ENCODE measurements around the gene MNT.
"Not testable (repeated sequence)": the region's sequence is repeated elsewhere in the genome, so short reads cannot be mapped to it uniquely, and the experiment has no call there.

Gene MNT
- 51.0 to 60.9 (median 58.3) reads per million in 3 donors for total RNA-seq

GRCh38 chr17:2400877-2401425 lies at the start of gene MNT:
Gene MNT (minus strand): TSS chr17:2401060. CDS start chr17:2400712, 348 bp downstream.
- Histone ChIP-seq H3K9me3 (ENCODE audit: control insufficient read depth, low read length) (no peaks in the 10 kb centered on the region), H3K4me1 (ENCODE audit: control insufficient read depth, insufficient read depth, low read length, poor library complexity, severe bottlenecking) (peaks cover 39% of the 10 kb centered on the region)
- peak; percentile 91 to 94 (median 92) for DNase-seq

GRCh38 chr17:2450016-2450650 lies 49.3 kb upstream of the MNT start:
- Histone ChIP-seq H3K4me1 (ENCODE audit: control insufficient read depth, insufficient read depth, low read length, poor library complexity, severe bottlenecking) (no peaks in the 10 kb centered on the region), H3K4me3 (ENCODE audit: insufficient read depth, low read depth, low read length, poor library complexity, severe bottlenecking) (no peak overlapping the region), H3K9me3 (ENCODE audit: control insufficient read depth, low read length) (no peaks in the 10 kb centered on the region), H3K36me3 (ENCODE audit: control insufficient read depth, insufficient read depth, low read length) (peaks cover under 1% of the 10 kb centered on the region), H3K27ac (ENCODE audit: insufficient read depth, low read length, poor library complexity, severe bottlenecking) (no peak overlapping the region), H3K27me3 (replicated peaks; ENCODE audit: control insufficient read depth, insufficient read depth, low read length, poor library complexity, severe bottlenecking) (no peaks in the 10 kb centered on the region)
- no peak for DNase-seq

More at GRCh38 chr17:2400877-2401425, at the start of gene MNT:
- Histone ChIP-seq H3K27ac (ENCODE audit: insufficient read depth, low read length, poor library complexity, severe bottlenecking) (peak within 1 kb of the TSS; percentile 97), H3K36me3 (ENCODE audit: control insufficient read depth, insufficient read depth, low read length) (no peaks in the 10 kb centered on the region), H3K27me3 (replicated peaks; ENCODE audit: control insufficient read depth, insufficient read depth, low read length, poor library complexity, severe bottlenecking) (no peaks in the 10 kb centered on the region), H3K4me3 (ENCODE audit: insufficient read depth, low read depth, low read length, poor library complexity, severe bottlenecking) (peak within 1 kb of the TSS; percentile 98)

GRCh38 chr17:2449486-2449885 lies 48.6 kb upstream of the MNT start:
- Histone ChIP-seq H3K4me1 (ENCODE audit: control insufficient read depth, insufficient read depth, low read length, poor library complexity, severe bottlenecking) (no peaks in the 10 kb centered on the region), H3K27me3 (replicated peaks; ENCODE audit: control insufficient read depth, insufficient read depth, low read length, poor library complexity, severe bottlenecking) (no peaks in the 10 kb centered on the region), H3K9me3 (ENCODE audit: control insufficient read depth, low read length) (no peaks in the 10 kb centered on the region), H3K36me3 (ENCODE audit: control insufficient read depth, insufficient read depth, low read length) (no peaks in the 10 kb centered on the region), H3K4me3 (ENCODE audit: insufficient read depth, low read depth, low read length, poor library complexity, severe bottlenecking) (no peak overlapping the region), H3K27ac (ENCODE audit: insufficient read depth, low read length, poor library complexity, severe bottlenecking) (no peak overlapping the region)
- DNase-seq: no peak

- not testable (repeated sequence) for DNase-seq; H3K9me3 ChIP-seq (ENCODE audit: control insufficient read depth, low read length); H3K27me3 ChIP-seq (replicated peaks; ENCODE audit: control insufficient read depth, insufficient read depth, low read length, poor library complexity, severe bottlenecking); H3K36me3 ChIP-seq (ENCODE audit: control insufficient read depth, insufficient read depth, low read length); H3K4me1 ChIP-seq (ENCODE audit: control insufficient read depth, insufficient read depth, low read length, poor library complexity, severe bottlenecking); H3K4me3 ChIP-seq (ENCODE audit: insufficient read depth, low read depth, low read length, poor library complexity, severe bottlenecking); H3K27ac ChIP-seq (ENCODE audit: insufficient read depth, low read length, poor library complexity, severe bottlenecking)
Measured at GRCh38 chr17:2447479-2447878, 46.6 kb upstream of the MNT start.

- Histone ChIP-seq H3K4me1 (ENCODE audit: control insufficient read depth, insufficient read depth, low read length, poor library complexity, severe bottlenecking) (no peaks in the 10 kb centered on the region), H3K27ac (ENCODE audit: insufficient read depth, low read length, poor library complexity, severe bottlenecking) (no peak overlapping the region), H3K27me3 (replicated peaks; ENCODE audit: control insufficient read depth, insufficient read depth, low read length, poor library complexity, severe bottlenecking) (no peaks in the 10 kb centered on the region), H3K36me3 (ENCODE audit: control insufficient read depth, insufficient read depth, low read length) (peaks cover 6% of the 10 kb centered on the region), H3K4me3 (ENCODE audit: insufficient read depth, low read depth, low read length, poor library complexity, severe bottlenecking) (no peak overlapping the region), H3K9me3 (ENCODE audit: control insufficient read depth, low read length) (no peaks in the 10 kb centered on the region)
- no peak for DNase-seq
Measured at GRCh38 chr17:2445638-2446037, 44.8 kb upstream of the MNT start.

- no peak for DNase-seq
- H3K36me3 ChIP-seq (ENCODE audit: control insufficient read depth, insufficient read depth, low read length): peaks cover 7% of the 10 kb centered on the region
- no peak overlapping the region for H3K4me3 ChIP-seq (ENCODE audit: insufficient read depth, low read depth, low read length, poor library complexity, severe bottlenecking)
- no peaks in the 10 kb centered on the region for H3K4me1 ChIP-seq (ENCODE audit: control insufficient read depth, insufficient read depth, low read length, poor library complexity, severe bottlenecking)
- no peak overlapping the region for H3K27ac ChIP-seq (ENCODE audit: insufficient read depth, low read length, poor library complexity, severe bottlenecking)
- no peaks in the 10 kb centered on the region for H3K27me3 ChIP-seq (replicated peaks; ENCODE audit: control insufficient read depth, insufficient read depth, low read length, poor library complexity, severe bottlenecking)
- H3K9me3 ChIP-seq (ENCODE audit: control insufficient read depth, low read length): no peaks in the 10 kb centered on the region
Measured at GRCh38 chr17:2444382-2444781, 43.5 kb upstream of the MNT start.

- Histone ChIP-seq H3K36me3 (ENCODE audit: control insufficient read depth, insufficient read depth, low read length) (peaks cover 17% of the 10 kb centered on the region), H3K4me1 (ENCODE audit: control insufficient read depth, insufficient read depth, low read length, poor library complexity, severe bottlenecking) (no peaks in the 10 kb centered on the region)
- DNase-seq: no peak
Measured at GRCh38 chr17:2442166-2442565, 41.3 kb upstream of the MNT start.

GRCh38 chr17:2440930-2441329 lies 40.1 kb upstream of the MNT start:
- H3K4me3 ChIP-seq (ENCODE audit: insufficient read depth, low read depth, low read length, poor library complexity, severe bottlenecking): no peak overlapping the region
- H3K4me1 ChIP-seq (ENCODE audit: control insufficient read depth, insufficient read depth, low read length, poor library complexity, severe bottlenecking): no peaks in the 10 kb centered on the region
- H3K27ac ChIP-seq (ENCODE audit: insufficient read depth, low read length, poor library complexity, severe bottlenecking): no peak overlapping the region
- no peaks in the 10 kb centered on the region for H3K9me3 ChIP-seq (ENCODE audit: control insufficient read depth, low read length)
- H3K36me3 ChIP-seq (ENCODE audit: control insufficient read depth, insufficient read depth, low read length): peaks cover 28% of the 10 kb centered on the region
- H3K27me3 ChIP-seq (replicated peaks; ENCODE audit: control insufficient read depth, insufficient read depth, low read length, poor library complexity, severe bottlenecking): no peaks in the 10 kb centered on the region
- DNase-seq: no peak

More at GRCh38 chr17:2442166-2442565, 41.3 kb upstream of the MNT start:
- H3K27me3 ChIP-seq (replicated peaks; ENCODE audit: control insufficient read depth, insufficient read depth, low read length, poor library complexity, severe bottlenecking): no peaks in the 10 kb centered on the region
- H3K27ac ChIP-seq (ENCODE audit: insufficient read depth, low read length, poor library complexity, severe bottlenecking): no peak overlapping the region
- H3K9me3 ChIP-seq (ENCODE audit: control insufficient read depth, low read length): no peaks in the 10 kb centered on the region
- no peak overlapping the region for H3K4me3 ChIP-seq (ENCODE audit: insufficient read depth, low read depth, low read length, poor library complexity, severe bottlenecking)

GRCh38 chr17:2439997-2440396 lies 39.1 kb upstream of the MNT start:
- H3K4me1 ChIP-seq (ENCODE audit: control insufficient read depth, insufficient read depth, low read length, poor library complexity, severe bottlenecking); H3K4me3 ChIP-seq (ENCODE audit: insufficient read depth, low read depth, low read length, poor library complexity, severe bottlenecking); H3K27me3 ChIP-seq (replicated peaks; ENCODE audit: control insufficient read depth, insufficient read depth, low read length, poor library complexity, severe bottlenecking); H3K27ac ChIP-seq (ENCODE audit: insufficient read depth, low read length, poor library complexity, severe bottlenecking); H3K9me3 ChIP-seq (ENCODE audit: control insufficient read depth, low read length); DNase-seq: not testable (repeated sequence)
- H3K36me3 ChIP-seq (ENCODE audit: control insufficient read depth, insufficient read depth, low read length): peaks cover 34% of the 10 kb centered on the region

GRCh38 chr17:2438823-2439222 lies 38.0 kb upstream of the MNT start:
- H3K27me3 ChIP-seq (replicated peaks; ENCODE audit: control insufficient read depth, insufficient read depth, low read length, poor library complexity, severe bottlenecking): no peaks in the 10 kb centered on the region
- H3K27ac ChIP-seq (ENCODE audit: insufficient read depth, low read length, poor library complexity, severe bottlenecking): no peak overlapping the region
- no peak overlapping the region for H3K4me3 ChIP-seq (ENCODE audit: insufficient read depth, low read depth, low read length, poor library complexity, severe bottlenecking)
- no peak for DNase-seq
- peaks cover 34% of the 10 kb centered on the region for H3K36me3 ChIP-seq (ENCODE audit: control insufficient read depth, insufficient read depth, low read length)
- no peaks in the 10 kb centered on the region for H3K9me3 ChIP-seq (ENCODE audit: control insufficient read depth, low read length)
- H3K4me1 ChIP-seq (ENCODE audit: control insufficient read depth, insufficient read depth, low read length, poor library complexity, severe bottlenecking): no peaks in the 10 kb centered on the region
